ENCODE data around the gene CD34.

GRCh38 chr1:207883104-207883651 is 27.7 kb downstream of the CD34 start:
- no peak for TF ChIP-seq CTCF (IDR thresholded peaks at IDR 0.05)
- TF ChIP-seq POLR2A (IDR thresholded peaks at IDR 0.05) = no peak

Measured in uterus (tissue), 2 donors.